Fibroblast of the aortic adventitia (primary cell): ENCODE measurements around the gene DPH2. TPM values are rescaled to one million over a fixed set of nuclear protein-coding genes. Genes with fewer than 3 reads are reported as not detected.
A peak's percentile ranks its signal among the peaks of the same experiment; 100 is the strongest.

Experiments used
- DNase-seq: peaks from one replicate; pipeline ENCODE4 v3.0.0-alpha.2; 2010; ENCODE audit warnings: low read depth
- H3K4me3 ChIP-seq: 2 replicates; pipeline ENCODE4 v1.5.1; 2011; ENCODE audit warnings: low read depth, mild to moderate bottlenecking, control low read depth, low read length, moderate library complexity
- CTCF ChIP-seq: IDR thresholded peaks from 2 replicates; pipeline ENCODE4 v1.5.1; 2011; ENCODE audit warnings: mild to moderate bottlenecking, low read length, control low read depth, inconsistent platforms; ENCODE audit not compliant: insufficient read depth
- total RNA-seq: library from RNA; depleted of rRNA; stranded (reverse); fragments of >200 nt; gene quantifications from 2 replicates; pipeline ENCODE4 v1.2.3, GENCODE V29; 2012; ENCODE audit warnings: low replicate concordance

Gene DPH2
- total RNA-seq, 1 donor = 15.6 TPM

- DNase-seq = peak; percentile 18
- no peak for TF ChIP-seq CTCF
- H3K4me3 ChIP-seq = no peak overlapping the region
Observed at GRCh38 chr1:43951021-43951985, 18.5 kb upstream of the DPH2 start.

- no peak for TF ChIP-seq CTCF
- no peak for DNase-seq
Observed at GRCh38 chr1:43952731-43953346, 17.0 kb upstream of the DPH2 start.

GRCh38 chr1:43953361-43953760 is 16.4 kb upstream of the DPH2 start:
- no peak overlapping the region for H3K4me3 ChIP-seq
- no peak for TF ChIP-seq CTCF
- DNase-seq = no peak

More at GRCh38 chr1:43952731-43953346, 17.0 kb upstream of the DPH2 start:
- H3K4me3 ChIP-seq = no peak overlapping the region

- TF ChIP-seq CTCF = no peak
- no peak overlapping the region for H3K4me3 ChIP-seq
- DNase-seq = no peak
Observed at GRCh38 chr1:43954036-43954435, 15.8 kb upstream of the DPH2 start.

GRCh38 chr1:43956234-43956633 is 13.6 kb upstream of the DPH2 start:
- DNase-seq = no peak
- TF ChIP-seq CTCF = no peak

GRCh38 chr1:43957407-43958040 is 12.3 kb upstream of the DPH2 start:
- TF ChIP-seq CTCF = no peak
- no peak for DNase-seq
- H3K4me3 ChIP-seq = no peak overlapping the region

More at GRCh38 chr1:43956234-43956633, 13.6 kb upstream of the DPH2 start:
- no peak overlapping the region for H3K4me3 ChIP-seq
